DMS153 treated with DMSO at 0.1 percent for 48 hours (cell line): ENCODE data around the gene MRRF.

ENCODE experiments used
- DNase-seq: peaks from one replicate; lab custom pipeline; 2025; ENCODE audit not compliant: unreplicated experiment; lab: John Stamatoyannopoulos, UW

MRRF gene

DNA sequence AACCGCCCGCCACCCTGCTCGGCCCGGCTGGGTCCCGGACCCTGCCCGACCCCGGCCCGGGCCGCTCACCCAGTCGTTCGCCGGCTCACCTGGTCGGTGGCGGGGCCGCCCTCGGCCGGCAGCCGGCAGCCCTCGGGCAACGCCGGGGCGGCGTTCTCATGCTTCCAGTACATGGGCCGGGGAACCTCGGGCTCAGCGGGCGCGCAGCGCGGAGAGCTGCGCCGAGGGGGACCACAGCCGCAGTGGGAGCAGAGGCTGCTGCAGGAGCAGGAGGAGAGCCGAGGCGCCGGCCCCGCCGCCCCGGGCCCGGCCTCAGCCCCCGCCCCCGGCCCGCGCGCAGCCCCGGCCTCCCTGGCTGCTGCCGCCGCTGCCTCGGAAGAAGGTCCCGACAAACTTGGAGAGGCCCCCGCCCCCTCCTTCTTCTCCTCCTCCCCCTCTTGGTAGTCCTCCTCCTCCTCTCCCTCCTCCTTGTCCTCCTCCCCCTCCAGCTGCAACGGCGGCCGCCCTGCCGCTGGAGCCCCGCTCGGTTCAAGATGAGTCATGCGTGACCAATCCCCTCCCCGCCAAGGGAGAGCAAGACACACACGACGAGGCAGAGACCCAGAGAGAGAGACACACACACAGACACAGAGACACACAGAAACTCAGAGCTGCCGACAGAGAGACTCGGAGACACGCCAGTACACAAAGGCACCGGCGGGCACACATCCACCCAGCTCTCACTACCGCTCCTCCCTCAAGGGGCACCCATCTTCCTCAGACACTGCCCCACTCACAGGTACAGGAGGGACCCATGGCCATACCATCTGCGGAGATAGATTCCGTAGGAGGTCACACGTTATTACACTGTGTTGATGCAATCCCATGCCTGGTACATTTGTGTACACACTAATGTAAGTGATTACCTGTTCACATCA, 35.9 kb upstream of the MRRF start, which contains the start of gene LHX6:
TSS of gene LHX6 (minus strand) at position 390 of the 917 bp plus-strand sequence. CDS start at position 173, 217 bp downstream.
- no peak for DNase-seq

DNA sequence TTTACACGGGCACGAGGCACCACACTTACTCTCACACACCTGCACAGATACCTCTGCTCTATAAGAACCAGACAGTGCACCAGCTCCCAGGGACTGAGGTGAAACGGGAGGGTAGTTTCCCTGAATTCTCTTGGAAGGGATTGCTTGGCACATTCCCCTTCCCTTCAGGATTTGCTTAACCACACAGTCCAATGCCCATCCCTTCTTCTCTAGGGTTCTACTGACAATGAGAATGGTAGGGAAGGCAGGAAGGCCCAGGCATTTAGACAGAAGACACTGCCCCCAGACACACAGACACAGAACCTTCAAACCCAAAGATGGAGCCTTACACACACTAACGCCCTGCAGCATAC, 35.2 kb upstream of the MRRF start:
- DNase-seq = no peak

DNA sequence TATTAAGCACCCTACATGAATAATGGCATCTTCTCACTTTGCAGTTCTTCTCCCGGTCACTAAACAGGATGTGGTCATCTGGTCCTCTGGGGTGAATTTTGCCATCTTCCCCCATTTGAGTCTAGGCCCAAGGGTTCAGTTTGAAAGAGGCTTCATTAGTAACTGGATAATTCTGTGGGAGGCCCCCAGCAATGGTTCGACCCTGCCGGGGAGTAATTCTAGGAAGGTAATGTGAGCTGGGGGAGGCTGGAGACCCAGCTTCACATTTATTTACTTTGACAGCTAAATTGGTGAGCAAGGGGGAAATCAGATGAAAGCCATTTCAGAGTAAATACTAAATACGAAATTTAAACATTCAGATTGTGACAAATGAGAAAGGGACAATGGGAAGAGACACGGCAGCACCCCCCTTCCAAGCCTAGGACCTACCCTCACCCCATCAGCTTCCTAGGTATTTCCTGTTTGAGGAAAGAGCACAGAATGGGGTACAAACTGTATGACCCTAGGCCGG, 31.8 kb upstream of the MRRF start:
- no peak for DNase-seq

DNA sequence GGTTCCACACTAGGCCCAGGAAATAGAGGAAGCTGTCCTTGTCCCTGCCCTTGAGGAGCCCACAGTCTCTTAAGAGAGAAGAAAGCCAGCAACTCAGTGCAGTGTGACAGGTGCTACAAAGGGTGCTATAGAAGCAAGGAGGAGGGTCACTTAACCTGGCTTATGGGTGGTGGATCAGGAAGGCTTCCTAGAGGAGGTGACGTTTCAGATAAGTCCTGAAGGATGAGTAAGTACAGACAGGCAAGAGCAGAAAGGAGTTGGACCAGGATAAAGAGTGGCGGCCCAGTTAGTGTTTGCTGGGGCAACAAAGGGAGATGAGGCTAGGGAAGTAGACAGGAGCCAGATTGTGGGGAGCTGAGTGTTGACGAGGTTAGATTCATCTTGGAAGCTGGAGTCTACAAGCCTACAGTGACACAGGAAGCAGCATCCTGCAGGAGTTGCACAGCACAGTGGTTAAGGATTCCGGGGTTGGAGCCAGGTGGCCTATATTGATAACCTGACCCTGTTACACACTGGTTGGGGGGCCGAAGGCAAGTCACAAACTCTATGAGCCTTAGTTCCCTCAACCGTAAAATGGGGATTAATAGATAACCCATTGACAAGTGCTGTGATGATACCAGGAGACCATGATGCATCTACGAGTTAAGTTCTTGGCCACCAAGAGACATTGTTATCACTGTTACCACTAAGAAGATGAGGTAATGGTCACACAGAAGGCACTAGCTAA, 30.5 kb upstream of the MRRF start:
- no peak for DNase-seq

DNA sequence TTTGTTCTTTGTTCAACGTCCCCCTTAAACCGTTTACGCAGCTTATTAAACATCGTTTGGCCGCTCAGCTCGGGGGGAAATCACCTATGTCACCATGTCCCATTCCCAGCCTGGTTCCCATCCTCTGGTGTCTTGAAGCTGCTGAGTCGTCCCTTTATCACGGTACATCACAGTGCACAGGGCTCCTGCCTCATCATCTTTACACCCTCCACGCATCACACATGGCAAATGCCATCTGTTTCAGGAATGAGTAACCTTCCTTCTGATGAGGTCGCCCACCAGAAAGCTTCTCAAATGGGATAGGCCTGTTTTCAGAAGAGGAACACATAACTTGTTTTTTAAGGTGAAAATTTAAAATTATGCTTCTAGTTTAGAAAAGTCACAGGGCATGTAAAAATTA, 28.0 kb upstream of the MRRF start:
- DNase-seq = no peak

DNA sequence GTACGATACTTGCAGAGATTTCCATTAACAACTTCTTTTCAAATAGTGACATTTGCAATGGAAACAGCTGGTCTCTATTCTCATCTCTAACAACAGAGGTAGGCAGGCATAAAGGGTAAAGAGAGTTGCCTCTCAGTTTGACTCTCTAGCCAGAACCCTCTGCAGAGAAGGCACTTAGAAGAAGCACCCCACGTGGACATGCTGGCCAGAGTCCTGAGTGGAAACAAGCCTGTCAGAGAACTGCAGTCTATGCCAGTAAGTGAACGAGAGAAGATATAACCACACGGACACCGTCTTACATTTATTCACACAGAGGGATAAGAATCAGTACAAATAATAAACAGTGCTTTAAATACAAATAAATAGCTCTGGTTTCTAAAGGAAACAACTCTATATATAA, 25.0 kb upstream of the MRRF start:
- no peak for DNase-seq

DNA sequence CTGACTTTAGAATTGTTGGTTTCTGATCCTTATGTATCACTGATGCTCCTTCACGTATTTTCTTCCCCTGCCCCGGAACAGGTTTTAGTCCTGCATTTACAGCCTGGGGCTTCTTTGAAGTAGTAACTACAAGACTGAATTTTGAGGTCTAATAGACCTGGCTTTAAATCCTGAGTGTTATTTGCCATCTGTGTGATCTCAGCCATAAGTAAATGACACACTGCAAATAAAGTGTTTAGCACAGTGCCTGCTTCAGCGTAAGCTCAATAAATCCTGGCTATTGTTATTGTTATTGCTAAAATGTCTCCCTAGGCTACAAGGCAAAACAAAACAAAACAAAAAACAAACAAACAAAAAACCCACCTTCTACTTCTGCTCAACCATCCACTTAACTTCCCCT, 20.3 kb upstream of the MRRF start:
- DNase-seq = no peak

DNA sequence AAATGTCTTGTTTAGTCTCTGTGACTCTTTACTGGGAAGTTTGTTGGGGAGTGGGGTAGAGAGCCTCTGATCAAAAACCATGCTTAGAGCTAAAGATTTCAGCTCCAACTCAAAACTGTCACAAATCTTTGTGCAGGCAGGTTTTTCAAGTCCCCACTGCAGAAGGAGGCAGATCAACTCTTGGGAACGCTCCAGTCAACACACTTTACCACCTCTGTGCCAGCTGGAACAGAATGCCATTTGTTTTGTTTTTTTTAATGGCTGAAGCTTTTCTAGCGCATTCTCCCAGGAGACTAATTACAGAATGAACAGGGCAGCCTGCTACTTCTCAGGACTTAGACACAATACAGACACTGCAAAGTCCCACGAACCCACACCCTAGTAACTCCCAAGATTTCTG, 18.0 kb upstream of the MRRF start:
- DNase-seq = no peak

DNA sequence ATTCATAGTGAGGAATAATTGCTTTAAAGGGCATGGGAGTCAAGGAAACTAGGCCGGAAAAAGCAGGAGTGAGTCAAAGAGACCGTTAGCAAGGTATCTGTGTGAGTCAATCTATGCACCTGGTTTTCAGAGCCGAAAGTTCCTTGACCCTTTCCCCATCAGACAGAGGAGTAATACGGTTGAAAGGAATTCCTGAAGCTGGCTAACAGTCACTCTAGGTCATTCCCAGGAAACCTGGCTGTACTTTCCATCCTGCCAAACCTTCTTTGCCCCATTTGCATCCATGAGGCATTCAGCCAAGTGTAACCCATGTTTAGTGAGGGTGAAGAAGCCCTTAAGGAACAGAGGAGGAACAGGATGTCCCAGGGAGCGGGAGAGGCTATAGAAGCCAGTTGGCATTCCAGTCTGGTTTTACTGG, 16.2 kb upstream of the MRRF start:
- no peak for DNase-seq

DNA sequence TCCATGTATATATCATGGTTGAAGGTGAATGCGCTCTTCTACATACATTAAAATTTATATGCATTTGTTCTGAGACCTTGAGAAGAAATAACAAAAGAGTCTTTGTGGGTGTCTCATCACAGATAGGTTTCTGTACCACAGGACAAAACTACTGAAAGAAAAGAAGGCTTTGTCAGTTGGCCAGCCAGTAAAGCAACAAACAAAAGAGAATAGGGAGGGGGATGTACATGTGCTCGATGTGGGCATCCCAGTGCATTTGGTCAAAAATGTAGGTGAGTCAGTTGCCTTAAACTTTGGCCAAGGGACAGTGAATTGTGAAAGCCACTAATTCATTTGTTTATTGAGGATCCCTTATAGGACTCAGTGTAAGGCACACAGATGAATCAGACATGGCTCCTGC, 13.3 kb upstream of the MRRF start:
- DNase-seq = no peak

DNA sequence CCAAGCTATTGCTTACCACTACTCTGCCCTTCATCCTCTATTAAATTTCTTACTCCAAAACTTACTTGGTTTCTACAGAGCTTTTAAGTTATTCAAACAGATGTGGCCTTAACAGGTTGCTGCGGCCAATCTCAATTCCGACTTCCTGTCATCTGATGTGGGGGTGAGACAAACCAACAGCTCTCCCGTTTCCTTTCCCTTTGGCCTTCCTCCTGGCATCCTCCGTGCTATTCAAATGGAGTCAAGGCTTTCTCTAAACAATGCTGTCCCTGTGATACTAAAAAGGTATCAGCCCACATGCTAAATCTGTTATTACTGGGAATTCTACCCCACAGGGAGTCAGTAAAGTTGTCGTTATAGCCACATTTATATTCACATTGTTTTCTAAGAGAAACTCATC, 11.9 kb upstream of the MRRF start:
- no peak for DNase-seq

DNA sequence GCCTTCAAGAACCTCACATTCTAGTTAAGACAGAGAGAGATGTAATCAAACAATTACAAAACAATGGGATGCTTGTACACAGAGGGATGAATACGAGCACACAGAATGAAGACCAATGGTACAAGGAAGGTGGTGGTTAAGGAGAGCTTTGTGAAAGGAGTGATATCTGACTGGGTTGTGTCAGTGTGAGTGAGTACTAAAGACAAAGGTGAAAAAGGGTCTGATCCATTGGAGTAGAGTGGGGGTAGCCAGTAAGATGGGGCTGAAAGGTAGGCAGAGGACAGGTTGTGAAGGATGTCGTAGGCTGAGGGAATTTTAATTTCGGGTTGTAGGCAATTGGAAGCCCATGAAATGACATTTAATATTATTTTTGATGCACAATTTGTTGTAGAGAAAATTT, 9.9 kb upstream of the MRRF start:
- DNase-seq = no peak

DNA sequence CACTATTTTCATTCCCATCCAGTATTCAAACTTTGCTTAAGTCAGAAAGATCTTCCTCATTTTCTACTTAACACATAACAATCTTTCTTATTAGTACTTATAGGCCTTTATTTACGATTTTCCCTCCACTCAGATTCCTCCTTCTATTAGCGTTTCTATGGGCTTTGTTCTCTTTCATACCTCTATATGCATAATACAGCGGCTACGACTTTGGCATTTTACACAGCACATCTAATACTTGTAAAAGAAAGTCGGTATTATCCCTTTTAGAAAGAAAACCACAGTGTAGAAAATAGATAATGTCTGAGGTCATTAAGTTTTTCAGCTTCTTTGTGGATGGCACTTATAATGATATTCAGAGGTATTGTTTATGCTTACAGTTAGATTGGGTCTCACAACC, 8.5 kb upstream of the MRRF start:
- DNase-seq = no peak

DNA sequence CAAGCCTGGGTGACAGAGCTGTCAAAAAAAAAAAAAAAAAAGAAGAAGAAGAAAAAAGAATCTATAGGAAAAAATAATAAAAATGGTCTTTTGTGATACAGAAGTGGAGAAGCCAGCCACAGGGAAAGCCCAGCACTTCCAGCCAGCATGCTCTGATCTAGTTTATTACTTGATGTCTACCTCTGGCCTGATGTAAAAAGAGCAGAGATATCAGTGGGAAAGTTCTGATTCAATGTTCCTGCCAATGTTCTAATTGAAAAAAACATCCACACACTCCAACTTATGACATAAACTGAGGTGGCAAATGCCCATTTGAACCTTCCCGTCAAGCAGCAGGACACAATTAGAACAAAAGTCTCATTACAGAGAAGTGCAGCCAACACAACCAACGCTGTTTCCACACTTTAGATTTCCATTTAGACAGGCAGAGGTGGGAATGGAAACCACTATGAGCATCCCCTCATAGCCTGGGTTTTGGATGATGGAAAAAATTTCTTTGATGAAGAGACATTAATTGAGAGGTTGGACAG, 5.7 kb upstream of the MRRF start:
- no peak for DNase-seq

DNA sequence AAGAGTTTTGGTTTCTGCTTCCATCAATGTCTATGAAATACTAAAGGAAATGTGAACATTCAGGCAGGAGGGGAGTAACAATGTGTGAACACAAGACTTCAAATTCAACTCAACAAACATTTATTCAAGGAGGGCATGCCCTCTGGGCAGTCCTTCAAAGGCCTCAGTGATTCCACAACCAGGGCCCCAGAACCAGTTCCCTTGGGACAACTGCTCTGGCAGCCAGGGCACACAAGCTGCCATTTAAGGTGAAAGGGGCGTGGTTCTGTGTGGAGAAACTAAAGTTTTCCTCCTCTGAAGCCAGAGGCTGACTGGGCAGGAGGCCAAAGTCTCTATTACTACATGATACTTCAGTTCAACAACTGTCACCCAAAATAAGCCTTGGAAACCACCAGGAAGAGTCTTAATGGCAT, 3.2 kb upstream of the MRRF start:
- peak; percentile 60 for DNase-seq

DNA sequence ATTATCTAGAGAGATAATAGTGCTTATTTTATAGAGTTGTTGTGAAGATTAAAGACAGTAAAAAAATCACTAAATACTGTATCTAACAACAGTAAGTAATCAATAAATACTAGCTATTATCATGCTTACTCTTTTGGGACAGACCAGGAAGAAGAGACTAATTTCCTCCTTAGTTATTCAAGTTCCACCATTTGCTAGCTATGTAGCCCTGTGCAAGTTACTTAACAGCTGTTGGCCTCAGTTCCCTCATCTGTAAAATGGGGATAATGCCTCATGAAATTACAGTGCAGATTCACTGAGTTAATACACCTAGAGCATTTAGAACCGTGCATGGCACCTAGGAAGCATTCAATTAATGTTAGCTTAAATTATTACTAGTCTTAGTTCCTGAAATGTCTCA, 2.6 kb upstream of the MRRF start:
- no peak for DNase-seq

DNA sequence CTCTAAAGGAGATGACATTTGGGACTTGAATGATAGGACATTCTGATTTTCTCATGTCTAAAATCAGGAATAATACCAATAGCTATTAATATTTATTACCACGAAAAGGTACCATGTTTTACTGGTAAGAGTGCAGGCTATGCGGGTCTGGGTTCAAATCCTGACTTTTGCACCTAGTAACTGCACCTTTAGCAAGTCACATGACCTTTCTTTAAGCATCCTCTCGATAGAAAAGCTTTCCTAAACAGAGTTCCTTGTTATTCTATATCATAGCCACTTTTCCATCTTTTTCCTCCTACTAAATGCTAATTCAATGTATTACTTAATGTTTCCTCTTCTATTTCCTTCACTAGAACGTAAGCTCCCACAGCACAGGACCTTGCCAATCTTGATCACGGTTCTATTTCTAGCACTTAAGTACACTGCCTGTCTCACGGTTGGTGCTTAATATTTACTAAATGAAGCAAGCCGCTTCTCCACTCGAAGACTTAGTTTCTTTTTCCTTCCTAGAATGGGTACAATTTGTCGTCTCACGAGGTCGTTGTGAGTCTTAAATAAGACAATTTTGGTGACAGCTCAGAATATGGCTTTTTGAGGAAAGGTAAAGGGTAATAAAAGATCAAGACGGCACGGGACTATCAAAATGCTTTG, 858 bp upstream of the MRRF start:
- no peak for DNase-seq

DNA sequence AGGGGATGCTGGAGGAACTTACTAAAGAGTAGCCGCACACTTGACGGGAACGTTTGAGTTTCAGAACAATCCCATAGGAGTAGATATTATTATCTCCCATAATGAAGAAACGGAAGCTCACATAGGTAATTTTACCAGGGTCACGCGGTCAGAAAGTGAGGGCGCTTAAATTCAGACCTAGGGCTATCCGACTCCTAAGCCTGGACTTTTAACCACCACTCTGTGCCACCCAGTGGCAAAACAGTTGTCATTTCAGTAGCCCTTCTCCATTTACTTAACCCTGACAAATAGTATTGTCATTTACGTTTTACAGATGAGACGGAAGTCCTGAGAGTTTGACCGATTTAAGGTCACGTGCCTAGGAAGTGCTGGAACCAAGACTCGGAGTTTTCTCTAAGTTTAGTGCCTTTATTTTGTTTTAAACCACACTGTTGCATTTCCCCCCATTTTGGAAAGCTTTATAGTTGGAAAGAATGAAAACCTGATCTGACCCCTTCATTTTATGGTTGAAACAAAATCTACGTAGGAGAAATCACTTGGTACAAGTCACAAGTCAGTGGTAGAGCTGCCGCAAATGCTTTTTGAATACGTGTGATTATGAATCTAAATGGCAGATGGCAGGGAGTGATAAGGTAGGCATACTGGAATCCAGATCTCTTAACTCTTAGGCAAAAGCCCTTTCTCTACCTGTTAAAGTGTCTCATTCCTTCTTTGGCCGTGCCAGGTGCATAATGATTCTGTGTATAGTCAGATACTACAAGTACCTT, 650 bp downstream of the MRRF start:
- no peak for DNase-seq

DNA sequence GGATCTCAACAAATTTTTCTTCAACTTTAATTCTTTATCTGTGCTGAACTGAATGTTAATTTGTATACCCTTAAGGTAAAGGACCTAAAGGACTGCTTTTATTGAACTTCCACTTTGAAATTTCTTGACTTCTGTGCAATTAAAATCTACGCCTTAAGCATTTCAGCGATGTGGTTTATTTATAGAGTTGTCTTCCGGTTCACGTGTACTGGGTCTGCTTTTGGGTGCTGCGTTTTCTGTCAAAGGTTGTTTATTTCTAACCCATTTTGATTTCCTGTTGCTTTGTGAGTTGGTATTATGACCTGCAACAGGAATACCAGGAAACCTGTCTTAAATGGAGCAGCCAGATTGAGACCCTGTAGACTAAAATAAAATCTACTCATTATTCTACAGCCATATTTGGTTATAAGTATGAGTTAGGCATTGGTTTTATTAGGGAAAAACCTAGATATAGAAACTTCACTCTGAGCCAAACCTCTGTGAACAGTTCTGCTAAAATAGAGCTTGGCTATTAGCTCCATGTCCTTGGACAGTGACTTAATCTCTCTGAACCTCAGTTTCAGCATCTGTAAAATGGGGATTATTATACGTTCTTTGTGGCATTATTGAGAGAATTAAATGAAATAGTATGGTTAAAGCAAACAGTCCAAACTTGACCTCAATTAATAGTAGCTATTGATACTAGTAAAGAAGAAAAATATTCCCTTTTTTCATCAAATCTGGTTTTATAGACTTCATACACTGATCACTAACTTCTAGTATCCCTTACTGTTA, 3.5 kb downstream of the MRRF start:
- DNase-seq = no peak

DNA sequence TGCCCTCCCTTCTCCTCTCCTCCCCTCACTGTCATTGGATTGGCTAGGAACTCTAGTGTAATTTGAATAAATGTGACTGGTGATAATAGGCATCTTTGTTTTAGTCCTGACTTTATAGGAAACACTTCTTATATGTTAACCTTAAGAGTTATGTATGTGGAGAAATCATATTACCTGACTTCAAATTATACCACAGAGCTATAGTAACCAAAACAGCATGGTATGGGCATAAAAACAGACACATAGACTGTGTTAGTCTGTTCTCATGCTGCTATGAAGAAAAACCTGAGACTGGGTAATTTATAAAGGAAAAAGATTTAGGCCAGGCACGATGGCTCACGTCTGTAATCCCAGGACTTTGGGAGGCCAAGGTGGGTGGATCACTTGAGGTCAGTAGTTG, 9.4 kb downstream of the MRRF start:
- DNase-seq = no peak
